H9 (cell line): Measurements from ENCODE around the gene DCTN1. TPM values are rescaled to one million over a fixed set of nuclear protein-coding genes. Genes with fewer than 3 reads are reported as not detected.

Source experiments
- DNase-seq: peaks from one replicate; pipeline ENCODE4 v3.0.0-alpha.2; 2017
- H2AFZ ChIP-seq: one replicate; pipeline ENCODE4 v1.6.1; 2013; ENCODE audit warnings: mild to moderate bottlenecking, low read length, control low read depth, moderate library complexity
- H2AK5ac ChIP-seq: 2 replicates; pipeline ENCODE4 v1.6.1; 2013; ENCODE audit warnings: low read length, control low read depth, mixed read lengths; ENCODE audit not compliant: insufficient read length
- H2BK120ac ChIP-seq: one replicate; pipeline ENCODE4 v1.6.1; 2013; ENCODE audit warnings: low read depth, mild to moderate bottlenecking, low read length, control low read depth, inconsistent platforms; ENCODE audit not compliant: poor library complexity, severe bottlenecking
- H2BK12ac ChIP-seq: 2 replicates; pipeline ENCODE4 v1.6.1; 2013; ENCODE audit warnings: low read length, control low read depth, mixed read lengths, low read depth; ENCODE audit not compliant: insufficient read length
- H2BK15ac ChIP-seq: 2 replicates; pipeline ENCODE4 v1.6.1; 2013; ENCODE audit warnings: low read depth, low read length, control low read depth
- H2BK20ac ChIP-seq: one replicate; pipeline ENCODE4 v1.6.1; 2013; ENCODE audit warnings: low read depth, mild to moderate bottlenecking, low read length, control low read depth, inconsistent platforms; ENCODE audit not compliant: poor library complexity, severe bottlenecking
- H2BK5ac ChIP-seq: 2 replicates; pipeline ENCODE4 v1.6.1; 2013; ENCODE audit warnings: low read length, control low read depth, mixed read lengths; ENCODE audit not compliant: insufficient read length
- H3K14ac ChIP-seq: 2 replicates; pipeline ENCODE4 v1.6.1; 2013; ENCODE audit warnings: low read length, control low read depth; ENCODE audit not compliant: insufficient read depth
- H3K18ac ChIP-seq: 2 replicates; pipeline ENCODE4 v1.6.1; 2013; ENCODE audit warnings: low read depth, mild to moderate bottlenecking, mixed read lengths, low read length, control low read depth; ENCODE audit not compliant: insufficient read length
- H3K23ac ChIP-seq: 2 replicates; pipeline ENCODE4 v1.6.1; 2013; ENCODE audit warnings: low read length, control low read depth, mixed read lengths, low read depth; ENCODE audit not compliant: insufficient read length
- H3K23me2 ChIP-seq: 2 replicates; pipeline ENCODE4 v1.6.1; 2013; ENCODE audit warnings: low read depth, mild to moderate bottlenecking, mixed read lengths, low read length, control low read depth; ENCODE audit not compliant: insufficient read length, poor library complexity, severe bottlenecking
- H3K27ac ChIP-seq: 2 replicates; pipeline ENCODE4 v1.5.1; 2013; ENCODE audit warnings: low read length, control low read depth, mixed read lengths, low read depth; ENCODE audit not compliant: insufficient read length
- H3K27me3 ChIP-seq: 2 replicates; pipeline ENCODE4 v1.6.1; 2013; ENCODE audit warnings: low read length, control low read depth, inconsistent platforms; ENCODE audit not compliant: insufficient read depth
- H3K4ac ChIP-seq: 2 replicates; pipeline ENCODE4 v1.6.1; 2013; ENCODE audit warnings: low read depth, mild to moderate bottlenecking, control low read depth, inconsistent platforms, low read length, moderate library complexity
- H3K4me1 ChIP-seq: 2 replicates; pipeline ENCODE4 v1.6.1; 2013; ENCODE audit warnings: low read length, control low read depth, inconsistent platforms; ENCODE audit not compliant: insufficient read depth
- H3K4me2 ChIP-seq: 2 replicates; pipeline ENCODE4 v1.6.1; 2013; ENCODE audit warnings: low read length, control low read depth, mixed read lengths; ENCODE audit not compliant: insufficient read length, insufficient read depth
- H3K56ac ChIP-seq: 2 replicates; pipeline ENCODE4 v1.6.1; 2013; ENCODE audit warnings: low read depth, mild to moderate bottlenecking, mixed read lengths, low read length, control low read depth; ENCODE audit not compliant: insufficient read length
- H3K79me1 ChIP-seq: 2 replicates; pipeline ENCODE4 v1.6.1; 2013; ENCODE audit warnings: low read depth, mild to moderate bottlenecking, moderate library complexity, low read length, control low read depth, inconsistent platforms; ENCODE audit not compliant: insufficient read depth, poor library complexity, severe bottlenecking
- H3K79me2 ChIP-seq: 2 replicates; pipeline ENCODE4 v1.6.1; 2013; ENCODE audit warnings: low read length, control low read depth, inconsistent platforms; ENCODE audit not compliant: insufficient read depth
- H3K9ac ChIP-seq: 2 replicates; pipeline ENCODE4 v1.6.1; 2013; ENCODE audit warnings: low read length, control low read depth, mixed read lengths; ENCODE audit not compliant: insufficient read length; ENCODE audit errors: extremely low read depth
- H3K9me3 ChIP-seq: one replicate; pipeline ENCODE4 v1.6.1; 2013; ENCODE audit warnings: low read depth, low read length, inconsistent platforms; ENCODE audit not compliant: control insufficient read depth
- H3T11ph ChIP-seq: one replicate; pipeline ENCODE4 v1.6.1; 2013; ENCODE audit warnings: mild to moderate bottlenecking, low read length, control low read depth, inconsistent platforms
- H4K20me1 ChIP-seq: one replicate; pipeline ENCODE4 v1.6.1; 2013; ENCODE audit not compliant: control insufficient read depth, insufficient read length, insufficient read depth
- H4K5ac ChIP-seq: 2 replicates; pipeline ENCODE4 v1.6.1; 2013; ENCODE audit warnings: low read depth, mild to moderate bottlenecking, mixed read lengths, low read length, control low read depth; ENCODE audit not compliant: insufficient read length
- H4K8ac ChIP-seq: replicated peaks from 2 replicates; pipeline ENCODE4 v1.6.1; 2013; ENCODE audit warnings: low read length, control low read depth, mixed read lengths, low read depth; ENCODE audit not compliant: insufficient read length
- H4K91ac ChIP-seq: 2 replicates; pipeline ENCODE4 v1.6.1; 2013; ENCODE audit warnings: low read depth, mild to moderate bottlenecking, moderate library complexity, mixed read lengths, low read length, control low read depth; ENCODE audit not compliant: insufficient read length
- H3K27ac Mint-ChIP-seq, 3 experiments: 2 replicates in 2 of 3; 3 replicates in 1 of 3; pipeline ENCODE4 v1.8.0; 2020 to 2021; ENCODE audit warnings: mixed read lengths in 3 of 3, mild to moderate bottlenecking in 1 of 3, moderate library complexity in 1 of 3
- H3K27me3 Mint-ChIP-seq: 2 replicates; pipeline ENCODE4 v1.8.0; 2021; ENCODE audit warnings: low read depth, mild to moderate bottlenecking, moderate library complexity, mixed read lengths
- H3K36me3 Mint-ChIP-seq, 3 experiments: 2 replicates in 2 of 3; 3 replicates in 1 of 3; pipeline ENCODE4 v1.8.0; 2020 to 2021; ENCODE audit warnings: low read depth in 3 of 3, mixed read lengths in 3 of 3; ENCODE audit not compliant: insufficient read depth in 1 of 3
- H3K4me1 Mint-ChIP-seq, 2 experiments: 2 replicates each; pipeline ENCODE4 v1.8.0; 2020; ENCODE audit warnings: mixed read lengths in 2 of 2
- H3K4me3 Mint-ChIP-seq, 2 experiments: 2 replicates in 1 of 2; 3 replicates in 1 of 2; pipeline ENCODE4 v1.8.0; 2020 to 2021; ENCODE audit warnings: mild to moderate bottlenecking in 2 of 2, mixed read lengths in 2 of 2, moderate library complexity in 1 of 2
- H3K9me3 Mint-ChIP-seq, 2 experiments: 2 replicates in 1 of 2; 3 replicates in 1 of 2; pipeline ENCODE4 v1.8.0; 2020; ENCODE audit warnings: mild to moderate bottlenecking in 2 of 2, mixed read lengths in 2 of 2, moderate library complexity in 1 of 2
- WGBS: extraction: QIAGEN DNeasy Blood & Tissue Kit; methylation state at CpG from one replicate; pipeline ENCODE4 v1.1.7; 2013; ENCODE audit warnings: missing lambda C conversion rate, low lambda C conversion rate, mixed read lengths; ENCODE audit not compliant: insufficient read length; ENCODE audit errors: extremely low coverage; 5-methylcytosine and 5-hydroxymethylcytosine counted together
- total RNA-seq: library from RNA; stranded (reverse); gene quantifications from 2 replicates; pipeline ENCODE4 v1.2.1, GENCODE V29; 2021
- TF ChIP-seq, protein P1 (sequence below): fragments of 200-600 bp; sonication (generic); conservative IDR thresholded peaks from 3 replicates; pipeline ENCODE4 v1.8.0; 2021; ENCODE audit warnings: antibody characterized with exemption, mild to moderate bottlenecking

DCTN1 gene
- total RNA-seq, 1 experiment from 2014 or later, result 141 TPM

DNA sequence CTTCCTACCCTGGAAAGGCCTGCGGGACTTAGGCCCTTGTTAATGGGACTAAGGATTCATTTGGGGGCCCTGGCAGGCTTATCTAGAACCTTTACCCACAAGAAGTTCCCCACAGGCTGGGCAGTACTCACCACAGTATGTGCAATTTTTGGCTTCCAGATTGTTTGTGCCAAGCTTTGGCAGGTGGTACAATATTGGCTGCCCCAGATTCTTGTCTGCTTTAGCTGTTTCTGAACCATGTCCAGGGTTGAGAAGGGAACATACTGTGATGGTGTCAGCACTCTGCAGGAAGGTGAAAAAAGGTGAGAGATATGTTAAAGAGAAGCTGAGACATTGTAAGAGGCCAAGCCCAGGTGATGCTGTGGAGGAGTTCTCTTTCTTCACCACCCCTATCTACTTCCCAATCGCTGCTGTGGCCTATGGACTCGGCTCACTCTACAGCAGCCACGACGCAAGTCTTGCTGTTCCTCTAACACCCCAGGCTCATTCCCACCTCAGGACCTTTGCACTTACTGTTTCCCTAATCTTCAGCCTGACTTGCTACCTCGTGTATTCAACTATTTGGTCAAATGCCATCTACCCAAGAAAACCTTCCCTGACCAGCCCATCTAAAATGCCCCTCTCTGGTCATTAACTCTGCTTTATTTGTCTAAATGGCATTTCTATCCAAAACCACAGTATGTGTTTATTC lies 46.1 kb downstream of the DCTN1 start:
- no peak overlapping the region for H3K23ac ChIP-seq
- H3K4ac ChIP-seq, result no peak overlapping the region
- H3K27me3 Mint-ChIP-seq, result peaks cover 4% of the 10 kb centered on the region
- H2BK12ac ChIP-seq, result no peak overlapping the region
- no peak overlapping the region for H3K14ac ChIP-seq
- H3K23me2 ChIP-seq, result no peaks in the 10 kb centered on the region
- no peaks in the 10 kb centered on the region for H3K4me1 ChIP-seq
- H3K9me3 Mint-ChIP-seq, result no peaks in the 10 kb centered on the region
- no peak overlapping the region for H3K4me2 ChIP-seq
- no CpG with 5 or more reads among the region's 6 CpGs for WGBS
- H3K18ac ChIP-seq, result no peak overlapping the region
- H3K56ac ChIP-seq, result no peak overlapping the region
- no peak overlapping the region for H3K27ac Mint-ChIP-seq
- no peaks in the 10 kb centered on the region for H3K79me1 ChIP-seq
- H3K4me3 Mint-ChIP-seq, result no peak overlapping the region
- H3K36me3 Mint-ChIP-seq, result no peaks in the 10 kb centered on the region
- H3K4me1 Mint-ChIP-seq, result no peaks in the 10 kb centered on the region
- no peak overlapping the region for H2AK5ac ChIP-seq
- H4K5ac ChIP-seq, result no peak overlapping the region
- TF ChIP-seq, protein P1, sequence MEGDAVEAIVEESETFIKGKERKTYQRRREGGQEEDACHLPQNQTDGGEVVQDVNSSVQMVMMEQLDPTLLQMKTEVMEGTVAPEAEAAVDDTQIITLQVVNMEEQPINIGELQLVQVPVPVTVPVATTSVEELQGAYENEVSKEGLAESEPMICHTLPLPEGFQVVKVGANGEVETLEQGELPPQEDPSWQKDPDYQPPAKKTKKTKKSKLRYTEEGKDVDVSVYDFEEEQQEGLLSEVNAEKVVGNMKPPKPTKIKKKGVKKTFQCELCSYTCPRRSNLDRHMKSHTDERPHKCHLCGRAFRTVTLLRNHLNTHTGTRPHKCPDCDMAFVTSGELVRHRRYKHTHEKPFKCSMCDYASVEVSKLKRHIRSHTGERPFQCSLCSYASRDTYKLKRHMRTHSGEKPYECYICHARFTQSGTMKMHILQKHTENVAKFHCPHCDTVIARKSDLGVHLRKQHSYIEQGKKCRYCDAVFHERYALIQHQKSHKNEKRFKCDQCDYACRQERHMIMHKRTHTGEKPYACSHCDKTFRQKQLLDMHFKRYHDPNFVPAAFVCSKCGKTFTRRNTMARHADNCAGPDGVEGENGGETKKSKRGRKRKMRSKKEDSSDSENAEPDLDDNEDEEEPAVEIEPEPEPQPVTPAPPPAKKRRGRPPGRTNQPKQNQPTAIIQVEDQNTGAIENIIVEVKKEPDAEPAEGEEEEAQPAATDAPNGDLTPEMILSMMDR, result no peak
- H3T11ph ChIP-seq, result no peak overlapping the region
- H4K91ac ChIP-seq, result no peak overlapping the region
- H2AFZ ChIP-seq, result no peak overlapping the region
- H2BK5ac ChIP-seq, result no peak overlapping the region
- H3K27ac ChIP-seq, result no peak overlapping the region
- no peaks in the 10 kb centered on the region for H3K27me3 ChIP-seq
- H4K8ac ChIP-seq, result no peak overlapping the region
- DNase-seq, result no peak
- H2BK20ac ChIP-seq, result no peak overlapping the region
- no peak overlapping the region for H2BK120ac ChIP-seq
- no peaks in the 10 kb centered on the region for H3K79me2 ChIP-seq
- no peaks in the 10 kb centered on the region for H3K9me3 ChIP-seq
- no peaks in the 10 kb centered on the region for H4K20me1 ChIP-seq
- H3K9ac ChIP-seq, result no peak overlapping the region
- no peak overlapping the region for H2BK15ac ChIP-seq
